Nephron progenitor cell (in vitro differentiated cells): ENCODE measurements around the gene ZCCHC3.
A peak's percentile ranks its signal among the peaks of the same experiment; 100 is the strongest.

Experiments
- DNase-seq: peaks from one replicate; pipeline ENCODE4 v3.0.0; 2021
- H3K27ac Mint-ChIP-seq: 2 replicates; pipeline ENCODE4 v1.8.0; 2021; ENCODE audit warnings: mild to moderate bottlenecking, moderate library complexity, mixed read lengths
- H3K27me3 Mint-ChIP-seq: 2 replicates; pipeline ENCODE4 v1.8.0; 2021; ENCODE audit warnings: mild to moderate bottlenecking, low read depth, mixed read lengths; ENCODE audit not compliant: poor library complexity
- H3K36me3 Mint-ChIP-seq: 2 replicates; pipeline ENCODE4 v1.8.0; 2021; ENCODE audit warnings: low read depth, mixed read lengths
- H3K4me1 Mint-ChIP-seq: 2 replicates; pipeline ENCODE4 v1.8.0; 2021; ENCODE audit warnings: mixed read lengths
- H3K4me3 Mint-ChIP-seq: 2 replicates; pipeline ENCODE4 v1.8.0; 2021; ENCODE audit warnings: mild to moderate bottlenecking, moderate library complexity, mixed read lengths
- H3K9me3 Mint-ChIP-seq: 2 replicates; pipeline ENCODE4 v1.8.0; 2021; ENCODE audit warnings: mild to moderate bottlenecking, moderate library complexity, mixed read lengths
- TF ChIP-seq, protein P1 (sequence below): fragments of 200-600 bp; sonication (generic); IDR thresholded peaks from 2 replicates; pipeline ENCODE4 v1.5.0; 2021; ENCODE audit warnings: antibody characterized with exemption

The ZCCHC3 gene

GRCh38 chr20:298776-299391, 1.5 kb downstream of the ZCCHC3 start:
- H3K27ac Mint-ChIP-seq: no peak overlapping the region
- no peak for DNase-seq
- peak overlapping the region; percentile 100 for H3K4me3 Mint-ChIP-seq
- H3K9me3 Mint-ChIP-seq: peaks cover 14% of the 10 kb centered on the region
- peaks cover 6% of the 10 kb centered on the region for H3K27me3 Mint-ChIP-seq
- TF ChIP-seq, protein P1, sequence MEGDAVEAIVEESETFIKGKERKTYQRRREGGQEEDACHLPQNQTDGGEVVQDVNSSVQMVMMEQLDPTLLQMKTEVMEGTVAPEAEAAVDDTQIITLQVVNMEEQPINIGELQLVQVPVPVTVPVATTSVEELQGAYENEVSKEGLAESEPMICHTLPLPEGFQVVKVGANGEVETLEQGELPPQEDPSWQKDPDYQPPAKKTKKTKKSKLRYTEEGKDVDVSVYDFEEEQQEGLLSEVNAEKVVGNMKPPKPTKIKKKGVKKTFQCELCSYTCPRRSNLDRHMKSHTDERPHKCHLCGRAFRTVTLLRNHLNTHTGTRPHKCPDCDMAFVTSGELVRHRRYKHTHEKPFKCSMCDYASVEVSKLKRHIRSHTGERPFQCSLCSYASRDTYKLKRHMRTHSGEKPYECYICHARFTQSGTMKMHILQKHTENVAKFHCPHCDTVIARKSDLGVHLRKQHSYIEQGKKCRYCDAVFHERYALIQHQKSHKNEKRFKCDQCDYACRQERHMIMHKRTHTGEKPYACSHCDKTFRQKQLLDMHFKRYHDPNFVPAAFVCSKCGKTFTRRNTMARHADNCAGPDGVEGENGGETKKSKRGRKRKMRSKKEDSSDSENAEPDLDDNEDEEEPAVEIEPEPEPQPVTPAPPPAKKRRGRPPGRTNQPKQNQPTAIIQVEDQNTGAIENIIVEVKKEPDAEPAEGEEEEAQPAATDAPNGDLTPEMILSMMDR: no peak
- peaks cover 27% of the 10 kb centered on the region for H3K36me3 Mint-ChIP-seq
- peaks cover 82% of the 10 kb centered on the region for H3K4me1 Mint-ChIP-seq

- peak overlapping the region; percentile 99 for H3K27ac Mint-ChIP-seq
- DNase-seq: no peak
- H3K4me3 Mint-ChIP-seq: peak overlapping the region; percentile 100
- H3K4me1 Mint-ChIP-seq: peaks cover 85% of the 10 kb centered on the region
- peaks cover 15% of the 10 kb centered on the region for H3K9me3 Mint-ChIP-seq
- H3K36me3 Mint-ChIP-seq: peaks cover 33% of the 10 kb centered on the region
- TF ChIP-seq, protein P1: no peak
- peaks cover 6% of the 10 kb centered on the region for H3K27me3 Mint-ChIP-seq
Measured at GRCh38 chr20:300345-300990, 3.1 kb downstream of the ZCCHC3 start.

DNA sequence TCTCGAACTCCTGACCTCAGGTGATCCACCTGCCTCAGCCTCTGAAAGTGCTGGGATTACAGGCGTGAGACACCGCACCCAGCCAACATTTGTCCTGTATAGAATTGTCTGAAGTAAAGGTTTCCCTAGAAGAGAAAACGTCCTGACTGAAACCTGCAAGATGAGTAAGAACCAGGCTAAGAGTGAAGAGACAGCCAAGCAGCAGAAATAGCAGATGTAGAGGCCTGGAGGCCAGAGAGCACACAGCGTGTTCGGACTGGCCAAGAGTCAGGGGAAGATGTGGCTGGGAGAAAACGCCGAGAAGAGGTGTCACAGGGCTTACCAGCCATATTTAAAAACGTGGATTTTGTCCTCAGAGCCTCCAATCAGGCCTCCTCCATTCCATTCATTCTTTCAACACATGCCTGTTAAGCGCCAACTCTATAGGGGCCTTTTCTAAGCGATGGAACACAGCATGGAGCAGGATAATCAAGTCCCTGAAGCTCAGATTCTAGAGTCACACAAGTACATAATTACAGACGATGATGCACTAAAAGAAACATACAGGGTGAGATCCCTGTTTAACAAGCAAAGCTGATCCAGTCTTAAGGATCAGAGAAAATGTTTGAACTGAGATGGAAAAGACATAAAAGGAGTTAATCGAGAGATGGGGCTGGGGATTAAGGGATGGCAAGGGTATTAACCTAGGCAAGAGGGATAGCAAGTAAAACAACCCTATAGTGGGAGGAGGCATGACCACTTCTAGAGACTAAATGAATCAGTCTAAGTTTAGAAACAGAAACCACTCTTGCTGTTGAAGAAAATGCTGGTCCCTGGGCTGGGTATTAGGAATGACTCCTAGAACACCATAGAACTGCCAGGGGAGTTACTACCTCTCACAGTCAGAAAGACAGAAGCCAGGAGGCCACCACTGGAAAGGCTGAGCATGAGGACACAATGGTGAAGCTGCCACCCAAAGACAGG, 4.8 kb downstream of the ZCCHC3 start:
- H3K27ac Mint-ChIP-seq: peak overlapping the region; percentile 99
- DNase-seq: no peak
- peaks cover 37% of the 10 kb centered on the region for H3K36me3 Mint-ChIP-seq
- H3K4me3 Mint-ChIP-seq: peak overlapping the region; percentile 100
- H3K4me1 Mint-ChIP-seq: peaks cover 85% of the 10 kb centered on the region
- H3K9me3 Mint-ChIP-seq: peaks cover 10% of the 10 kb centered on the region
- TF ChIP-seq, protein P1: no peak
- H3K27me3 Mint-ChIP-seq: peaks cover 6% of the 10 kb centered on the region

DNA sequence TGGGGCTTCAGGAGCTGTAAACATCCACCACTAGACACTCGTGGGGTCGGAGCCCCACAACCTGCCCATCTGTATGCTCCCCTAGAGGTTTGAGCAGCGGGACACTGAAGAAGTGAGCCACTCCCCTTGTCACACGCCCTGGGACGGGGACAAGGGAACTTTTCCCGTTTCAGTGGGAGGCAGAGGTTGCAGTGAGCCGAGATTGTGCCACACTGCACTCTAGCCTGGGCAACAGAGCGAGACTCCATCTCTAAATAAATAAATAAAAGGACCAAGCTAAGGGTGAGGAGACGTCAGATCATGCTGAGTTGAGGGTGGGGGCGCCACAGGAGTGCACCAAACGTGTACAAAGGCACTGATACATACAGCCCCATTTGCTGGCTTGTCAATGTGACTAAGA, 8.4 kb downstream of the ZCCHC3 start:
- Mint-ChIP-seq H3K9me3 (peaks cover 10% of the 10 kb centered on the region), H3K27me3 (peaks cover 4% of the 10 kb centered on the region), H3K36me3 (peaks cover 33% of the 10 kb centered on the region), H3K4me1 (peaks cover 91% of the 10 kb centered on the region), H3K27ac (no peak overlapping the region), H3K4me3 (peak overlapping the region; percentile 54)
- DNase-seq: no peak
- TF ChIP-seq, protein P1: no peak

- peak overlapping the region; percentile 88 for H3K4me3 Mint-ChIP-seq
- peaks cover 81% of the 10 kb centered on the region for H3K4me1 Mint-ChIP-seq
- peaks cover 19% of the 10 kb centered on the region for H3K36me3 Mint-ChIP-seq
- peak overlapping the region; percentile 99 for H3K27ac Mint-ChIP-seq
- TF ChIP-seq, protein P1: no peak
- H3K9me3 Mint-ChIP-seq: peaks cover 4% of the 10 kb centered on the region
- DNase-seq: no peak
- no peaks in the 10 kb centered on the region for H3K27me3 Mint-ChIP-seq
Measured at GRCh38 chr20:308427-309038, 11.2 kb downstream of the ZCCHC3 start.
